ENCODE results near the gene SBF2. TPM values are rescaled to one million over a fixed set of nuclear protein-coding genes. Genes with fewer than 3 reads are reported as not detected.

SBF2 gene
- polyA plus RNA-seq, 1 donor (not counting 4 experiments of a cell fraction or from before 2014, with no cell fraction given) = 24.5 TPM

DNA sequence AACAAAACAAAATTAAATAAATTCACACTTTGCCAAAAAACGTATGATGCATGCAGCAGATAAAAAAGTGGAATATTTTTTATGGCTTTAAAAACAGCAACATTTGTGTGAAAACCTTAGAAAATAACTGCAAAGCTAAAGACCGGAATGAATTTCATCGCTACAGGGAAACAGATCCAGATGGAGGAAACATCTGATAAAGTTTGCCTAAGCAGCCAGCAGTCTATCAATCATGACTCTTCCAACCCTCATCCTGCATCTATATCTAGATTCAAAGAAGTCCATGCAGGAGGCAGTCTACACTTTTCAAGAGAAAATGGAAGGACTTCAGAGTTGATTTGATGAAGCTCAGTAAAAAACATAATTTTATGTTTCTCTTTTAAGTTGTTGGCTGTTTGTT, 503.3 kb downstream of the SBF2 start:
- FAIRE-seq = no peak

DNA sequence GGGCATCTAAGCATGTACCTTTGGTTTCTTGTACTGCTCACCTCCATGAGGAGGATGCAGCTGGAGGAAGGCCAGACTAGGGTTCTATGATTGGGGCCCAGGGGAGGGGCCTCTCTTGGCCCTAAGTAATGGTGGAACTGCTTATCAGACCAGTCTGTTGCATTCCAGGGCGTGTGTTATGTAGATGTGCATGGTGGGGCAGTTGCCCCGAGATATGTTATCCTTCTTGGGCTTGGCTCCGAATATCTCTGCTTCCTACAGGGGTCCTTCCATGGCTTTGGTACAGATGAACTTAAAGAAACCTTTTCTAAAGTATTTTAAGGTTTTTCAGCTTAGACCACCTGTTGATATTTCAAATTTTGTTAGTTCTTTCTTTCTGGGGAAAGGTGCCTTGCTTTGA, 504.1 kb downstream of the SBF2 start:
- dilution Hi-C loops (cut with MboI; ENCODE audit: extremely low pct_ligation_motif_present, low sequenced_read_pairs) = no loop called here
- H3K9me1 ChIP-seq (ENCODE audit: control insufficient read depth, extremely low read depth, insufficient read depth, low read length) = no peaks in the 10 kb centered on the region
- peaks cover 6 to 7% of the 10 kb centered on the region in 2 experiments for H3K36me3 ChIP-seq (ENCODE audit: control insufficient read depth in 2 of 2, extremely low read depth in 1 of 2, insufficient read depth in 2 of 2, low read length in 2 of 2)
- TF ChIP-seq EZH2 (IDR thresholded peaks at IDR 0.05; ENCODE audit: low read length) = no peak
- H3K27me3 ChIP-seq (ENCODE audit: control insufficient read depth, extremely low read depth, insufficient read depth, low read length) = no peaks in the 10 kb centered on the region
- H3K4me1 ChIP-seq (ENCODE audit: control insufficient read depth, extremely low read depth, insufficient read depth, low read length) = no peaks in the 10 kb centered on the region
- no peak overlapping the region for H3K9ac ChIP-seq (ENCODE audit: control insufficient read depth, extremely low read depth, insufficient read depth, low read length)
- H3K27ac ChIP-seq (ENCODE audit: control insufficient read depth, insufficient read depth, low read length) = no peak overlapping the region
- H3K4me2 ChIP-seq (ENCODE audit: control insufficient read depth, extremely low read depth, insufficient read depth, low read depth, low read length) = no peak overlapping the region
- no peak overlapping the region for H3K4me3 ChIP-seq (ENCODE audit: control insufficient read depth in 2 of 3, extremely low read depth in 1 of 3, insufficient read depth in 2 of 3, low read depth in 1 of 3, low read length in 3 of 3)
- no peaks in the 10 kb centered on the region for H4K20me1 ChIP-seq (ENCODE audit: control insufficient read depth, extremely low read depth, insufficient read depth, low read length)
- H3K79me2 ChIP-seq (ENCODE audit: control insufficient read depth, insufficient read depth, low read length) = no peaks in the 10 kb centered on the region
- H2AFZ ChIP-seq (ENCODE audit: control insufficient read depth, low read length) = no peak overlapping the region
- DNase-seq (ENCODE audit: low read depth, low spot score) (no peak), FAIRE-seq (no peak)
- H3K9me3 ChIP-seq (ENCODE audit: control insufficient read depth, low read depth, low read length) = no peaks in the 10 kb centered on the region

More for the DNA sequence above, 503.3 kb downstream of the SBF2 start:
- Histone ChIP-seq H3K4me3 (ENCODE audit: control insufficient read depth in 2 of 3, extremely low read depth in 1 of 3, insufficient read depth in 2 of 3, low read depth in 1 of 3, low read length in 3 of 3) (no peak overlapping the region), H3K27ac (ENCODE audit: control insufficient read depth, insufficient read depth, low read length) (no peak overlapping the region), H3K9me1 (ENCODE audit: control insufficient read depth, extremely low read depth, insufficient read depth, low read length) (no peaks in the 10 kb centered on the region), H3K36me3 (ENCODE audit: control insufficient read depth in 2 of 2, extremely low read depth in 1 of 2, insufficient read depth in 2 of 2, low read length in 2 of 2) (peaks cover 6 to 7% of the 10 kb centered on the region in 2 experiments), H3K27me3 (ENCODE audit: control insufficient read depth, extremely low read depth, insufficient read depth, low read length) (no peaks in the 10 kb centered on the region), H3K4me1 (ENCODE audit: control insufficient read depth, extremely low read depth, insufficient read depth, low read length) (no peaks in the 10 kb centered on the region), H2AFZ (ENCODE audit: control insufficient read depth, low read length) (no peak overlapping the region), H3K4me2 (ENCODE audit: control insufficient read depth, extremely low read depth, insufficient read depth, low read depth, low read length) (no peak overlapping the region), H4K20me1 (ENCODE audit: control insufficient read depth, extremely low read depth, insufficient read depth, low read length) (no peaks in the 10 kb centered on the region), H3K9ac (ENCODE audit: control insufficient read depth, extremely low read depth, insufficient read depth, low read length) (no peak overlapping the region), H3K9me3 (ENCODE audit: control insufficient read depth, low read depth, low read length) (no peaks in the 10 kb centered on the region), H3K79me2 (ENCODE audit: control insufficient read depth, insufficient read depth, low read length) (no peaks in the 10 kb centered on the region)
- dilution Hi-C loops (cut with MboI; ENCODE audit: extremely low pct_ligation_motif_present, low sequenced_read_pairs) = no loop called here
- TF ChIP-seq CTCF (optimal IDR thresholded peaks at IDR 0.05 in 1 of 3, IDR thresholded peaks at IDR 0.05 in 1 of 3, conservative IDR thresholded peaks at IDR 0.05 in 1 of 3; ENCODE audit: extremely low read depth in 1 of 3, insufficient read depth in 2 of 3, low read length in 3 of 3) (no peak), EZH2 (IDR thresholded peaks at IDR 0.05; ENCODE audit: low read length) (no peak)
- no peak for DNase-seq (ENCODE audit: low read depth, low spot score)

DNA sequence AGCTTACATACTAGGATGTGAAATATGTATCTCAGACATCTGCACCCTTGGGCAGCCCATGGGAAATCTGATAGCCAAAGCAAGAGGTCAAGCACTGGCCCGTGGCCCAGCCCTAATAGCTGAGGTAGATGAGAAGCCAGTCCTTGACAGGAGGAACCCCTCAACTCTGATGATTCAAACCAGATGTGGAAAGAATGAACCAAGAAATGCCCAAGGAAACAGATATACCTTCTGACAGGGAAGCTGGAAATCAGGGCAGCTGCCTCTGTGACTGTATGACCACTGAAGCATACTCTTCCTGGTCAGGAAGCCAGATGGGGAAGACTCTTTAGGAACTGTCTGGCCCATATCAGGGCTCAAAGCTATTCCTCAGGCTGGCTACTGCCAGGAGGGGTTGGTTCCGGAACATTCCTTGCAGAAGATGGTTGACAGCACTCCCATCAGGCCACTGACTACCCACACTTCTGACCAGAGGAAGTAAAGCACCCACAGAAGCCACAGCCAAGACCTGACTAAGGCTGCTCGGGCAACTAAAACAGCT, 506.0 kb downstream of the SBF2 start:
- dilution Hi-C loops (cut with MboI; ENCODE audit: extremely low pct_ligation_motif_present, low sequenced_read_pairs) = no loop called here
- no peaks in the 10 kb centered on the region for H3K9me1 ChIP-seq (ENCODE audit: control insufficient read depth, extremely low read depth, insufficient read depth, low read length)
- H2AFZ ChIP-seq (ENCODE audit: control insufficient read depth, low read length) = no peak overlapping the region
- FAIRE-seq (no peak), DNase-seq (ENCODE audit: low read depth, low spot score) (no peak)
- no peak overlapping the region for H3K9ac ChIP-seq (ENCODE audit: control insufficient read depth, extremely low read depth, insufficient read depth, low read length)
- H3K36me3 ChIP-seq (ENCODE audit: control insufficient read depth in 2 of 2, extremely low read depth in 1 of 2, insufficient read depth in 2 of 2, low read length in 2 of 2) = peaks cover 6 to 8% of the 10 kb centered on the region in 2 experiments
- no peaks in the 10 kb centered on the region for H4K20me1 ChIP-seq (ENCODE audit: control insufficient read depth, extremely low read depth, insufficient read depth, low read length)
- no peaks in the 10 kb centered on the region for H3K4me1 ChIP-seq (ENCODE audit: control insufficient read depth, extremely low read depth, insufficient read depth, low read length)
- H3K9me3 ChIP-seq (ENCODE audit: control insufficient read depth, low read depth, low read length) = no peaks in the 10 kb centered on the region
- no peaks in the 10 kb centered on the region for H3K79me2 ChIP-seq (ENCODE audit: control insufficient read depth, insufficient read depth, low read length)
- no peak overlapping the region for H3K4me2 ChIP-seq (ENCODE audit: control insufficient read depth, extremely low read depth, insufficient read depth, low read depth, low read length)
- H3K27ac ChIP-seq (ENCODE audit: control insufficient read depth, insufficient read depth, low read length) = no peak overlapping the region
- no peaks in the 10 kb centered on the region for H3K27me3 ChIP-seq (ENCODE audit: control insufficient read depth, extremely low read depth, insufficient read depth, low read length)
- TF ChIP-seq EZH2 (IDR thresholded peaks at IDR 0.05; ENCODE audit: low read length) = no peak
- TF ChIP-seq CTCF (optimal IDR thresholded peaks at IDR 0.05 in 1 of 3, IDR thresholded peaks at IDR 0.05 in 1 of 3, conservative IDR thresholded peaks at IDR 0.05 in 1 of 3; ENCODE audit: extremely low read depth in 1 of 3, insufficient read depth in 2 of 3, low read length in 3 of 3) = no peak
- H3K4me3 ChIP-seq (ENCODE audit: control insufficient read depth in 2 of 3, extremely low read depth in 1 of 3, insufficient read depth in 2 of 3, low read depth in 1 of 3, low read length in 3 of 3) = no peak overlapping the region

All from keratinocyte (primary cell).